VCaP (cell line): Measurements from ENCODE around the gene FOSB.
"Not testable (repeated sequence)": the region's sequence is repeated elsewhere in the genome, so short reads cannot be mapped to it uniquely, and the experiment has no call there.

Experiments used
- H3K27ac ChIP-seq: fragments of 450-650 bp; 2 replicates; pipeline ENCODE4 v1.5.1; 2017
- TF ChIP-seq, protein P1 (sequence below): fragments of 450-650 bp; conservative IDR thresholded peaks from 2 replicates; pipeline ENCODE4 v1.5.1; 2017; ENCODE audit warnings: mild to moderate bottlenecking, moderate library complexity

The FOSB gene

DNA sequence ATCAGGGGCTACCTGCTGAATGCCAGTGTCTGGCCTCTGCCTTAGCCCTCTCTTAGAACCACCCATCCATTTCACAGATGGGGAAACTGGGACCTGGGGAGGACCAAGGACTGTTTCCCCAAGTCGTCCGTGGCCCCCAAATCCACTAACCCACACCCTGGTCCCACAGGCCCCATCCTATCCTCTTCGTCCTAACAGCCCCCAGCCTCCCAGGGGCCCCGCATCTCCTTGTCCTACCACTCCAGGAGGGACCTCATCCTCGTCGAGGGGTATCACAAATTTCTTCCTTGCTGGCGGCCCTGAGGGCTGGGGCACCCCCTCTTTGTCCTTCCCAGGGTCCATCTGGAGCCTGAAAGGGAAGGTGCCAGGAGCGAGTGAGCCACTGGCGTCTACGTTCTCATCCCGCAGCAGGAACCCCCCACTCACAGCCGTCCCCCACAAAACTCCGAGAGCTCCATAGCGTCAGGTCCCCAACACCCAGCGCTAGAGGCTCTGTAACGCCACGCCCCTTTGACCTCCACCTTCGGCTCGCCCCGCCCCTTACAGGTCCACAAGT is 44.7 kb upstream of the FOSB start:
- TF ChIP-seq, protein P1, sequence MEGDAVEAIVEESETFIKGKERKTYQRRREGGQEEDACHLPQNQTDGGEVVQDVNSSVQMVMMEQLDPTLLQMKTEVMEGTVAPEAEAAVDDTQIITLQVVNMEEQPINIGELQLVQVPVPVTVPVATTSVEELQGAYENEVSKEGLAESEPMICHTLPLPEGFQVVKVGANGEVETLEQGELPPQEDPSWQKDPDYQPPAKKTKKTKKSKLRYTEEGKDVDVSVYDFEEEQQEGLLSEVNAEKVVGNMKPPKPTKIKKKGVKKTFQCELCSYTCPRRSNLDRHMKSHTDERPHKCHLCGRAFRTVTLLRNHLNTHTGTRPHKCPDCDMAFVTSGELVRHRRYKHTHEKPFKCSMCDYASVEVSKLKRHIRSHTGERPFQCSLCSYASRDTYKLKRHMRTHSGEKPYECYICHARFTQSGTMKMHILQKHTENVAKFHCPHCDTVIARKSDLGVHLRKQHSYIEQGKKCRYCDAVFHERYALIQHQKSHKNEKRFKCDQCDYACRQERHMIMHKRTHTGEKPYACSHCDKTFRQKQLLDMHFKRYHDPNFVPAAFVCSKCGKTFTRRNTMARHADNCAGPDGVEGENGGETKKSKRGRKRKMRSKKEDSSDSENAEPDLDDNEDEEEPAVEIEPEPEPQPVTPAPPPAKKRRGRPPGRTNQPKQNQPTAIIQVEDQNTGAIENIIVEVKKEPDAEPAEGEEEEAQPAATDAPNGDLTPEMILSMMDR, result no peak
- H3K27ac ChIP-seq, result peak overlapping the region; percentile 88

DNA sequence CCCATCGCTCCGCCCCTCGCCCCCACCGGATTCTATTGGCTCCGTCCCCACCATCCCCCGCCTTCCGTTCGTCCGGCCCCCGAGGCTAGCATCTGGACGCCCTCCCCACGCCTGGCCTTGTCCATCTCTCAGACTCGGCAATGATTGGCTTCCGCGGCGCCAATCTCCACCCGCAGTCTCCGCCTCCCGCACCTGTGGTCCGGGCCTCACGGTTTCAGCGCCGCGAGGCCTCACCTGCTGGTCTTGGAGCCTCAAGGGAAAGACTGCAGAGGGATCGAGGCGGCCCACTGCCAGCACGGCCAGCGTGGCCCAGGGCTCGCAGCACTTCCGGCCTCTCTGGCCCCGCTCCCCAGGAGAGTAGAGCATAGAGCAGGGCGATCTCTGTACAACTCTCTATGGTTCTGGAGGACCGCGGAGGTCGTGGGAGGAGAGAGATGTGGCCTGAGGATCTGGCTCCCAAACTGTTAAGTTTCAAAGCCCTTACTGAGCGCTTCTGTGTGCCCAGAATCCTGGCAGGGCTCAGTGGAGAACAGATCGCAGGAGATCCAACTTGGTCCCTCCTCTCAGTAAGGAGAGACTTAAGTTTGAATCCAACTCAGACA is 44.1 kb upstream of the FOSB start, which contains the start of gene ERCC1:
ERCC1 (minus strand) TSS at position 329 of the 602 bp plus-strand sequence. CDS start 543 bp downstream, outside the sequence.
- peak within 1 kb of the TSS; percentile 88 for H3K27ac ChIP-seq

DNA sequence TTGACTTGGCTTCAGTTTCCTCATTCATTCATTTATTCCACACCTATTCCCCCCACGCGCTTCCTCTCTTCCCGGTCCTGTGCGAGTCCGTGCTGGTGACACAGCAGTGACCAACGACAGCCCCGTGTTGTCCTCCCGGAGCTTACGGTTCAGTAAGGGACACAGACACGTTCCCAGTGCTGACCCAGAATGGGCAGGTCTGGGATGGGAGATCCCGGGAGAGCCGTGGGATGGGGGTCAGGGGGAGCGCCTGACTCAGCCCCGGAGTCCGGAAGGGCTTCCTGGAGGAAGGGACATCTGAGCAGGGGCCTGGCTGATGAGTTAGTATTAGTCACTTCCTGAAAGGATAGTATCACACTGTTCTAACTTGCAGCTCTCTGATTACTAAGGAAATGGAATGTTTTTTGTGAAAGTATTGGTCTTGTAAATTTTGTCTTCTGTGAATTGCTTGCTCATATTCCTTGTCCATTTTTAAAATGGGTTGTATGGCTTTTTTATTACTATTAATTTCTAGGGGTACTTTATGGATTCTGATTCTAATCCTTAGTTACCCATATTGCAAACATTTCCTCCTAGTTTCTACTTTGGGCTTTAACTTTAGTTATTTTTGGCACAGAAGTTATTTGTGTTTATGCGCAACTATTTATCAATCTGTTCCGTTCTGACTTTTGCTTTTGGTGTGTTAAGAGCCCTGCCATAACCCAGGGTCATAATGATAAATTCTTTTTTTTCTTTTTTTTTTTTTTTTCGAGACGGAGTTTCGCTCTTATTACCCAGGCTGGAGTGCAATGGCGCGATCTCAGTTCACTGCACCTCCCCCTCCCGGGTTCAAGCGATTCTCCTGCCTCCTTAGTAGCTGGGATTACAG is 43.4 kb upstream of the FOSB start:
- peak overlapping the region; percentile 88 for H3K27ac ChIP-seq
- TF ChIP-seq, protein P1, result no peak

More for the DNA sequence above, 44.1 kb upstream of the FOSB start, which contains the start of gene ERCC1:
- TF ChIP-seq, protein P1, result no peak

DNA sequence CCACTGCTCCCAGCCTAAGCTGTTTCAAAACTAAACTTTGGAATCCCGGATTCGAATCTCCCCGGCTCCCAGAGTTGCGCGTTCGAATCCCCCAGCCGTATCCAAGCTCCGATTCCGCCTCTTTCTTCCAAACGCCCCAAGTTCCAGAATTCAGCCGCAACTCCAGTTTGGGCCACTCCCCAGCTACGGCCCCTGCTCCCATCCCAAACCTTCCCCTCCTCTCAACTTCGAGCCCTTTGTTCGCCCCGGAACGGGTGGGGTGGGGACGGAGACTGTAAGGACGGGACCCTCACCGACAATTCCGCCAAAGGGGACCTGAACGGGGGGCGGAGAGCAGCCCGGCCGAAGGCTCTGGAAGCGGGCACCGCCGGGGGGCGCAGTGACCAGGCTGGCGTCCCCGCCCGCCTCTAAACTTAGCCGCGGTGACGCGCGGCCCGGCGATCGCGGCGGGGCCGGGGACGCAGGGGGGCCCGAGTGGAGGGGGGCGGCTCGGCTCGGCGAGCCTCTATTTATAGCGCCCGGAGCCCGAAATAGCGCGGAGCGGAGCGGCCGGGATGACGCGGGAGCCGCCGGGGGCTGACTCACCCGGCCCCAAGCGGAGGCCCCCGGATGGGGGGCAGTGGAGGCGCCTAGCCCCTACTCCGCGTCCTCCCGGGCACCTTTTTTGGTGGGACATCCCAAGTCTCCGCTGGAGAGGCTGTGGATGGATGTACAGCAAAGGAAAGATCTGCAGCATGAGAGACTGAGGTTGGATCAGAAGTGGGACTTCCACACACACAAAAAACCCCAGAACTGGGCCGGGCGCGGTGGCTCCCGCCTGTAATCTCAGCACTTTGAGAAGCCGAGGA is 39.2 kb upstream of the FOSB start:
- TF ChIP-seq, protein P1, result peak; percentile 50

DNA sequence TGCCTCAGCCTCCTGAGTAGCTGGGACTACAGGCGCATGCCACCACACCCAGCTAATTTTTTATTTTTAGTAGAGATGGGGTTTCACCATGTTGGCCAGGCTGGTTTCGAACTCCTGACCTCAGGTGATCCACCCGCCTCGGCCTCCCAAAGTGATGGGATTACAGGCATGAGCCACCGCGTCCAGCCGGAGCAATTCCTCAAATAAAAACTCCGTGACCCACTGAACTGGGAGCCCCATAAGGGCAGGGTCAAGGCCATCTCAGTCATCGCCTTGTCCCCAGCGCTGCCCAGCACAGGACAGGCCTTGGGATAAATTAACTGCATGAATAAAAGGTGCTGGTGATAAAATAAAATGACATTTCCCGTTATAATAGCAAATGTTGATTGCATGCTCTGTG is 37.9 kb upstream of the FOSB start:
- not testable (repeated sequence) for H3K27ac ChIP-seq

More for the DNA sequence above, 39.2 kb upstream of the FOSB start:
- no peak overlapping the region for H3K27ac ChIP-seq

DNA sequence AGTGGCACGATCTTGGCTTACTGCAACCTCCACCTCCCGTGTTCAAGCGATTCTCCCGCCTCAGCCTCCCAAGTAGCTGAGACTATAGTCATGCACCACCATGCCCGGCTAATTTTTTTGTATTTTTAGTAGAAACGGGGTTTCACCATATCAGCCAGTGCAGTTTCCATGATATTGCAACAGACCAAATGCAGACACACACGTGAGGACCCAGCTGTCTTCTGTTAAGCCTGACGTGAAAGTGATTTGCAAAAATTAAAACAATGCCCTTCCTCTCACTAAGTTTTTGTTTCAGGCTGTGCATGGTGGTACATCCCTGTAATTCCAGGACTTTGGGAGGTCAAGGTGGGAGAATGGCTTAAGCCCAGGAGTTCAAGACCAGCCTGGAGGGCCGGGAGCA is 36.8 kb upstream of the FOSB start:
- H3K27ac ChIP-seq, result not testable (repeated sequence)

DNA sequence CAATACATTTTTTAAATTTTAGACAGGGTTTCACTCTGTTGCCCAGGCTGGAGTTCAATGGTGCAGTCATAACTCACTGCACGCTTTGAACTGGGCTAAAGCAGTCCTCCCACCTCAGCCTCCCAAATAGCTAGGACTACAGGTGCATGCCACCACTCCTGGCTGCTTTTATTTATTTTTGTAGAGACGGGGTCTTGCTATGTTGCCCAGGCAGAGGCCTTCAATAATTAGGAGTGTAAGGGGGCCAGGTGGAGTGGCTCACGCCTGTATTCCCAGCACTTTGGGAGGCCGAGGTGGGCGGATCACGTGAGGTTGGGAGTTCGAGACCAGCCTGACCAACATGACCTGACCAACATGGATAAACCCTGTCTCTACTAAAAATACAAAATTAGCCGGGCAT is 35.3 kb upstream of the FOSB start:
- H3K27ac ChIP-seq, result not testable (repeated sequence)

DNA sequence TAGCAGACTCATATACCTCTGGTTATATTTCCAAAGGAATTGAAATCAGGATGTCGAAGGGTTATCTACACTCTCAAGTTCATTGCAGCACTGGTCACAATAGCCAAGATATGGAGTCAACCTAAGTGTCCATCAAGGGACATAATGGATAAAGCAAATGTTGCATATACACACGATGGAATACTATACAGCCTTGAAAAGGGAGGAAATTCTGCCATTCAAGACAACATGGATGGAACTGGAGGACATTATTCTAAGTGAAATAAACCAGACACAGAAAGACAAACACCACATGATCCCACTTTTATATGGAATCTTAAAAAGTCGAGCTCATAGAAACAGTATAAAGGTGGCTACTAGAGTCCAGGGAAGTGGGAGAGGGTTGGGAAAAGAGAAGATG is 30.5 kb upstream of the FOSB start:
- TF ChIP-seq, protein P1, result no peak
- no peak overlapping the region for H3K27ac ChIP-seq
